HG02970 (cell line): ENCODE measurements around the gene MYO10.

Experiments
- ATAC-seq: cut with Tn5 transposase; IDR thresholded peaks from one replicate; pipeline ENCODE4 v1.9.1; 2021; ENCODE audit warnings: mild to moderate bottlenecking, moderate library complexity, moderate number of reproducible peaks; ENCODE audit not compliant: unreplicated experiment, low FRiP score

Gene MYO10

GRCh38 chr5:16866795-16867576 is 69.1 kb downstream of the MYO10 start:
- ATAC-seq: no peak

GRCh38 chr5:16866273-16866672 is 69.8 kb downstream of the MYO10 start:
- ATAC-seq: no peak

GRCh38 chr5:16865151-16865550 is 70.9 kb downstream of the MYO10 start:
- ATAC-seq: no peak

- no peak for ATAC-seq
These were observed 71.4 kb downstream of the MYO10 start for GRCh38 chr5:16864631-16865131.

- ATAC-seq: no peak
These were observed 72.6 kb downstream of the MYO10 start for GRCh38 chr5:16863469-16863946.

GRCh38 chr5:16862777-16863176 is 73.3 kb downstream of the MYO10 start:
- ATAC-seq: no peak

- no peak for ATAC-seq
These were observed 76.7 kb downstream of the MYO10 start for GRCh38 chr5:16859346-16859745.

GRCh38 chr5:16858151-16858550 is 77.9 kb downstream of the MYO10 start:
- ATAC-seq: no peak

GRCh38 chr5:16857635-16858034 is 78.5 kb downstream of the MYO10 start:
- no peak for ATAC-seq

GRCh38 chr5:16856531-16856930 is 79.6 kb downstream of the MYO10 start:
- ATAC-seq: no peak

GRCh38 chr5:16855898-16856297 is 80.2 kb downstream of the MYO10 start:
- ATAC-seq: no peak

GRCh38 chr5:16855485-16855884 is 80.6 kb downstream of the MYO10 start:
- no peak for ATAC-seq

GRCh38 chr5:16854351-16854750 is 81.7 kb downstream of the MYO10 start:
- ATAC-seq: no peak

GRCh38 chr5:16853518-16853917 is 82.6 kb downstream of the MYO10 start:
- no peak for ATAC-seq

GRCh38 chr5:16852251-16853005 is 83.7 kb downstream of the MYO10 start:
- ATAC-seq: no peak

GRCh38 chr5:16849775-16850174 is 86.3 kb downstream of the MYO10 start:
- no peak for ATAC-seq

- ATAC-seq: no peak
These were observed 86.9 kb downstream of the MYO10 start for GRCh38 chr5:16849181-16849580.

GRCh38 chr5:16844952-16845351 is 91.1 kb downstream of the MYO10 start:
- ATAC-seq: no peak

GRCh38 chr5:16842896-16843295 is 93.2 kb downstream of the MYO10 start:
- no peak for ATAC-seq

- ATAC-seq: no peak
These were observed 94.7 kb downstream of the MYO10 start for GRCh38 chr5:16841416-16841815.

- no peak for ATAC-seq
These were observed 98.8 kb downstream of the MYO10 start for GRCh38 chr5:16837305-16837704.

- no peak for ATAC-seq
These were observed 102.1 kb downstream of the MYO10 start for GRCh38 chr5:16834029-16834428.
